ENCODE measurements around the gene CREBRF.
"Not testable (repeated sequence)": the region's sequence is repeated elsewhere in the genome, so short reads cannot be mapped to it uniquely, and the experiment has no call there.

Gene CREBRF

DNA sequence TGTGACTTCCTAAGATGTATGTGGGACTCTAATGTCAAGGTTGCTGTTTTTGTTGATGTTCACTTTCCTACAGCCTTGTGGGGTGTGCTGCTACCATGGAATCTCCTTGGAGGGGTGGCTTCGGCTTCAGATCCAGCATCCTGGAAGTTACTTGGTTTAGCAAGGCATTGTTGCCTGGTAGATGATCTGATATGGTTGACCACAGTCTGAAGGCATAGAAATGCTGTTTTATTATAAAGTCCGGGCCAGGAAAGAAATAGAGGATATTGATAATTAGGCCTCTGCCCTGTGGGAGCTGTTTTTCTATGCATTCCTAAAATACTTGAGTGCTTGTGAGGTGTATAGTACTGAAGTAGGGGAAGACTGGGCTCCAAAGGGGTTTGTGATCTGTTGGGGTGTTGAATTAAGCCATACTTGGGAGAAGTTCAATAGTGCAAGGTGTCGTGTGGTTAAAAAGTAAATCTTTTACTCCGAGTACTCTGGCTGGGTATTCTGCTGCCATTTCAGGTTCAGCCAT, 27.3 kb upstream of the CREBRF start:
- Histone ChIP-seq H3K4me3 (replicated peaks; ENCODE audit: insufficient read depth, low read length) (no peak overlapping the region), H3K27ac (replicated peaks) (no peak overlapping the region), H3K27me3 (ENCODE audit: insufficient read depth, poor library complexity, severe bottlenecking) (no peaks in the 10 kb centered on the region)
- TF ChIP-seq, protein P1, sequence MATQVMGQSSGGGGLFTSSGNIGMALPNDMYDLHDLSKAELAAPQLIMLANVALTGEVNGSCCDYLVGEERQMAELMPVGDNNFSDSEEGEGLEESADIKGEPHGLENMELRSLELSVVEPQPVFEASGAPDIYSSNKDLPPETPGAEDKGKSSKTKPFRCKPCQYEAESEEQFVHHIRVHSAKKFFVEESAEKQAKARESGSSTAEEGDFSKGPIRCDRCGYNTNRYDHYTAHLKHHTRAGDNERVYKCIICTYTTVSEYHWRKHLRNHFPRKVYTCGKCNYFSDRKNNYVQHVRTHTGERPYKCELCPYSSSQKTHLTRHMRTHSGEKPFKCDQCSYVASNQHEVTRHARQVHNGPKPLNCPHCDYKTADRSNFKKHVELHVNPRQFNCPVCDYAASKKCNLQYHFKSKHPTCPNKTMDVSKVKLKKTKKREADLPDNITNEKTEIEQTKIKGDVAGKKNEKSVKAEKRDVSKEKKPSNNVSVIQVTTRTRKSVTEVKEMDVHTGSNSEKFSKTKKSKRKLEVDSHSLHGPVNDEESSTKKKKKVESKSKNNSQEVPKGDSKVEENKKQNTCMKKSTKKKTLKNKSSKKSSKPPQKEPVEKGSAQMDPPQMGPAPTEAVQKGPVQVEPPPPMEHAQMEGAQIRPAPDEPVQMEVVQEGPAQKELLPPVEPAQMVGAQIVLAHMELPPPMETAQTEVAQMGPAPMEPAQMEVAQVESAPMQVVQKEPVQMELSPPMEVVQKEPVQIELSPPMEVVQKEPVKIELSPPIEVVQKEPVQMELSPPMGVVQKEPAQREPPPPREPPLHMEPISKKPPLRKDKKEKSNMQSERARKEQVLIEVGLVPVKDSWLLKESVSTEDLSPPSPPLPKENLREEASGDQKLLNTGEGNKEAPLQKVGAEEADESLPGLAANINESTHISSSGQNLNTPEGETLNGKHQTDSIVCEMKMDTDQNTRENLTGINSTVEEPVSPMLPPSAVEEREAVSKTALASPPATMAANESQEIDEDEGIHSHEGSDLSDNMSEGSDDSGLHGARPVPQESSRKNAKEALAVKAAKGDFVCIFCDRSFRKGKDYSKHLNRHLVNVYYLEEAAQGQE (IDR thresholded peaks at IDR 0.05; ENCODE audit: insufficient replicate concordance, low read depth), result no peak
- TF ChIP-seq POLR2AphosphoS5 (IDR thresholded peaks at IDR 0.05; ENCODE audit: low read depth) (no peak), GABPA (IDR thresholded peaks at IDR 0.05; ENCODE audit: low read depth) (no peak), SPI1 (IDR thresholded peaks at IDR 0.05; ENCODE audit: borderline replicate concordance, low read depth) (no peak)
- TF ChIP-seq, protein P2, sequence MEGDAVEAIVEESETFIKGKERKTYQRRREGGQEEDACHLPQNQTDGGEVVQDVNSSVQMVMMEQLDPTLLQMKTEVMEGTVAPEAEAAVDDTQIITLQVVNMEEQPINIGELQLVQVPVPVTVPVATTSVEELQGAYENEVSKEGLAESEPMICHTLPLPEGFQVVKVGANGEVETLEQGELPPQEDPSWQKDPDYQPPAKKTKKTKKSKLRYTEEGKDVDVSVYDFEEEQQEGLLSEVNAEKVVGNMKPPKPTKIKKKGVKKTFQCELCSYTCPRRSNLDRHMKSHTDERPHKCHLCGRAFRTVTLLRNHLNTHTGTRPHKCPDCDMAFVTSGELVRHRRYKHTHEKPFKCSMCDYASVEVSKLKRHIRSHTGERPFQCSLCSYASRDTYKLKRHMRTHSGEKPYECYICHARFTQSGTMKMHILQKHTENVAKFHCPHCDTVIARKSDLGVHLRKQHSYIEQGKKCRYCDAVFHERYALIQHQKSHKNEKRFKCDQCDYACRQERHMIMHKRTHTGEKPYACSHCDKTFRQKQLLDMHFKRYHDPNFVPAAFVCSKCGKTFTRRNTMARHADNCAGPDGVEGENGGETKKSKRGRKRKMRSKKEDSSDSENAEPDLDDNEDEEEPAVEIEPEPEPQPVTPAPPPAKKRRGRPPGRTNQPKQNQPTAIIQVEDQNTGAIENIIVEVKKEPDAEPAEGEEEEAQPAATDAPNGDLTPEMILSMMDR (IDR thresholded peaks at IDR 0.05; ENCODE audit: insufficient read depth, low read length), result no peak
- DNase-seq (ENCODE audit: low read depth in 1 of 2, low spot score in 1 of 2), result no peak

DNA sequence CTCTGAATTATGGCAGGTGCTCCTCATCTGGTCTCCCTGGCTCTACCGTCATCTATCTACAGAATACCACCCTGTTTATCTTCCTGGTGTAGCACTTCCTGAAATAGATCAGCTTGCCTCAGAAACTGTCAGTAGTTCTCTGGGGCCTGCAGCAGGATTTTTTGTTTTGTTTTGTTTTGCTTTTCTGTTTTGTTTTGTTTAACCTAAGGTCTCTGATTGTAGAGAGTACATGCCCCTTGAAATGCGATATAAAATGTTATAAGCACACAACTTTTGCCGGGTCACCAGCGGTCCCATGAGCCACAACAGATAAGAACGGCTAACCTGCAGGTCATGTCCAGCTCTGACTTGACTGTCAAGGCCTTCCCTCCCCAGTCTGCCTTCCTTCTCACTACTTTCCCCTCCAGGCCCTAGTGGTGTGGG, 26.6 kb upstream of the CREBRF start:
- TF ChIP-seq, protein P2 (IDR thresholded peaks at IDR 0.05; ENCODE audit: insufficient read depth, low read length), result no peak
- TF ChIP-seq, protein P1 (IDR thresholded peaks at IDR 0.05; ENCODE audit: insufficient replicate concordance, low read depth), result no peak
- peak; percentile 74; the same call in 1 of the 2 replicates for TF ChIP-seq SPI1 (IDR thresholded peaks at IDR 0.05; ENCODE audit: borderline replicate concordance, low read depth)

DNA sequence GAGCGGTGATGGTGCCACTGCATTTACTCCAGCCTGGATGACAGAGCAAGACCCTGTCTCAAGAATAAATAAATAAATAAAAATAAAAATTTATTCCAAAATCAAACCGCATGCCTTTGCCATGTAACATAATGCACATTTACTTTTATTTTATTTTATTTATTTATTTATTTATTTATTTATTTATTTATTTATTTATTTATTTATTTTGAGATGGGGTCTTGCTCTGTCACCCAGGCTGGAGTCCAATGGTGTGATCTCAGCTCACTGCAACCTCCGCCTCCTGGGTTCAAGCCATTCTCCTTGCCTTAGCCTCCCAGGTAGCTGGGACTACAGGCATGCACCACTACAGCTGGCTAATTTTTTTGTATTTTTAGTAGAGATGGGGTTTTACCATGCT, 24.1 kb upstream of the CREBRF start:
- H3K27ac ChIP-seq (replicated peaks); H3K27me3 ChIP-seq (ENCODE audit: insufficient read depth, poor library complexity, severe bottlenecking); DNase-seq (ENCODE audit: low read depth in 1 of 2, low spot score in 1 of 2): not testable (repeated sequence)

More for the DNA sequence above, 26.6 kb upstream of the CREBRF start:
- Histone ChIP-seq H3K4me3 (replicated peaks; ENCODE audit: insufficient read depth, low read length) (no peak overlapping the region), H3K27ac (replicated peaks) (no peak overlapping the region), H3K27me3 (ENCODE audit: insufficient read depth, poor library complexity, severe bottlenecking) (no peaks in the 10 kb centered on the region)
- no peak for DNase-seq (ENCODE audit: low read depth in 1 of 2, low spot score in 1 of 2)

DNA sequence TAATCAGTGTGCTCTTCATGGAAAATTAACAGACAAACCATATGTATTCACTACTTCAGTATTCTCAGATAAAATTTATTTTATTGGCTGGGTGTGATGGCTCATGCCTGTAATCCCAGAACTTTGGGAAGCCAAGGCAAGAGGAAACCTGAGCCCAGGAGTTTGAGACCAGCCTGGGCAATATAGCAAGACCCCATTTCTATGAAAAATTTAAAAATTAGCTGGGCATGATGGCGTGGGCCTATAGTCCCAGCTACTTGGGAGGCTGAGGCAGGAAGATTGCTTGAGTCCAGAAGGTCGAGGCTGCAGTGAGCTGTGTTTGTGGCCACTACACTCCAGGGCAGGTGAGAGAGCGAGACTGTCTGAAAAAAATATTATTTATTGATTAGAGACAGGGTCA, 23.4 kb upstream of the CREBRF start:
- no peak for TF ChIP-seq GABPA (IDR thresholded peaks at IDR 0.05; ENCODE audit: low read depth)
- no peak for TF ChIP-seq POLR2AphosphoS5 (IDR thresholded peaks at IDR 0.05; ENCODE audit: low read depth)
- TF ChIP-seq, protein P2 (IDR thresholded peaks at IDR 0.05; ENCODE audit: insufficient read depth, low read length), result no peak
- TF ChIP-seq, protein P1 (IDR thresholded peaks at IDR 0.05; ENCODE audit: insufficient replicate concordance, low read depth), result no peak
- no peak for TF ChIP-seq SPI1 (IDR thresholded peaks at IDR 0.05; ENCODE audit: borderline replicate concordance, low read depth)
- Histone ChIP-seq H3K4me3 (replicated peaks; ENCODE audit: insufficient read depth, low read length) (no peak overlapping the region), H3K27ac (replicated peaks) (no peak overlapping the region), H3K27me3 (ENCODE audit: insufficient read depth, poor library complexity, severe bottlenecking) (no peaks in the 10 kb centered on the region)
- DNase-seq (ENCODE audit: low read depth in 1 of 2, low spot score in 1 of 2), result no peak

More for the DNA sequence above, 24.1 kb upstream of the CREBRF start:
- H3K4me3 ChIP-seq (replicated peaks; ENCODE audit: insufficient read depth, low read length), result not testable (repeated sequence)

All from HL-60 (cell line).